C4-2B (cell line): ENCODE data around the gene FSTL5.

ENCODE experiments used
- H3K27ac ChIP-seq: fragments of 450-650 bp; 2 replicates; pipeline ENCODE4 v1.5.1; 2017
- ZFX ChIP-seq: fragments of 450-650 bp; IDR thresholded peaks from 2 replicates; pipeline ENCODE4 v1.6.1; 2017
- TF ChIP-seq, protein P1 (sequence below): fragments of 450-650 bp; conservative IDR thresholded peaks from 2 replicates; pipeline ENCODE4 v1.5.1; 2017; ENCODE audit warnings: mild to moderate bottlenecking

The FSTL5 gene

DNA sequence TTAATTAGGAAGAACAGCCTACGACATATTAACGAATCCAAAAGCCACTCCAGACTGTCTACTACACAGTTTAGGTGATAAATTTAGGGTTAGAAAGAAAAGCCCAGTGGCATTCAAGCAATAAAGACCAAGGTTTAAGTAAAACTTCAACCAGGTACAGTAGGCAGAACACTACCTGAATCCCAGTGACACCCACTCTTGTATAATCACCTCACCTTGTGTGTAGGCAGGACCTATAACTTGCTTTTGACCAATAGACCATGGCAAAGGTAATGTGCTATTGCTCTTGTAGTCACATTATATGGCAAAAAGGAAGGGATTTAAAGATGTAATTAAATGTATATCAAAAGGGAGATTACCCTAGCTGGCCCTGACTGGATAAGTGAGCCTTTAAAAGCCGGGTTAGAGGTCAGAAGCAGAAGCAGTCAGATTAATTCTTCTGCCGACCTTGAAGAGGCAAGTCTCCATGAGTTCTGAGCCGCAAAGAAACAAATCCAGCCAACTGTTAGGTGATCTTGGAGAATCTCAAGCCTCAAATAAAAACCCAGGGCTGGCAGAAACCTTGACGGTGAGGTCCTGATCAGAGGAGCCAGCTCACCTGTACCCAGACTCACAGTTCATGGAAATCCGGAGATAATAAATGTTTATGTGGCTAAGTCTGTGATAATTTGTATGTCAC is 8.8 kb downstream of the FSTL5 start:
- H3K27ac ChIP-seq = no peak overlapping the region
- TF ChIP-seq, protein P1, sequence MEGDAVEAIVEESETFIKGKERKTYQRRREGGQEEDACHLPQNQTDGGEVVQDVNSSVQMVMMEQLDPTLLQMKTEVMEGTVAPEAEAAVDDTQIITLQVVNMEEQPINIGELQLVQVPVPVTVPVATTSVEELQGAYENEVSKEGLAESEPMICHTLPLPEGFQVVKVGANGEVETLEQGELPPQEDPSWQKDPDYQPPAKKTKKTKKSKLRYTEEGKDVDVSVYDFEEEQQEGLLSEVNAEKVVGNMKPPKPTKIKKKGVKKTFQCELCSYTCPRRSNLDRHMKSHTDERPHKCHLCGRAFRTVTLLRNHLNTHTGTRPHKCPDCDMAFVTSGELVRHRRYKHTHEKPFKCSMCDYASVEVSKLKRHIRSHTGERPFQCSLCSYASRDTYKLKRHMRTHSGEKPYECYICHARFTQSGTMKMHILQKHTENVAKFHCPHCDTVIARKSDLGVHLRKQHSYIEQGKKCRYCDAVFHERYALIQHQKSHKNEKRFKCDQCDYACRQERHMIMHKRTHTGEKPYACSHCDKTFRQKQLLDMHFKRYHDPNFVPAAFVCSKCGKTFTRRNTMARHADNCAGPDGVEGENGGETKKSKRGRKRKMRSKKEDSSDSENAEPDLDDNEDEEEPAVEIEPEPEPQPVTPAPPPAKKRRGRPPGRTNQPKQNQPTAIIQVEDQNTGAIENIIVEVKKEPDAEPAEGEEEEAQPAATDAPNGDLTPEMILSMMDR = no peak
- no peak for TF ChIP-seq ZFX

DNA sequence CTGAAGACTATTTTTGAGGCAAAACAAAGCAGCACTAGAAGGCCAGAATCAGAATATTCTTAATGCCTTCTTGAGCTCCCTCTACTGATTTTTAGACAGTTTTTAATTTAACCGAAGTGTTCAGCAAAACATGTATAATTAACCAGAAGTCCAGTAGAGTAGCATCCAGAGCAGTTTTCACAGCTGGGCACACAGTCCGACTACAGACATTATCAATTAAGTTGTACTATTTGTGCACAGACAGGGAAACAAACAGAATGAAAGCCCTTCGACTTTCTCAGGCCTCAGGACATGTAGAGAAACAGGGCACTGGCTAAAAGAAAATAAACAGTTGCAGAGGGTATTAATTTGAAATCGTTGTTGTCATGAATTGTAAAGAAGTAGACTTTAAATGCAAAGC is 11.9 kb downstream of the FSTL5 start:
- TF ChIP-seq, protein P1 = 0 out of 2 replicates have a peak, but pooled peaks have one; percentile 6
- TF ChIP-seq ZFX = no peak
- no peak overlapping the region for H3K27ac ChIP-seq

DNA sequence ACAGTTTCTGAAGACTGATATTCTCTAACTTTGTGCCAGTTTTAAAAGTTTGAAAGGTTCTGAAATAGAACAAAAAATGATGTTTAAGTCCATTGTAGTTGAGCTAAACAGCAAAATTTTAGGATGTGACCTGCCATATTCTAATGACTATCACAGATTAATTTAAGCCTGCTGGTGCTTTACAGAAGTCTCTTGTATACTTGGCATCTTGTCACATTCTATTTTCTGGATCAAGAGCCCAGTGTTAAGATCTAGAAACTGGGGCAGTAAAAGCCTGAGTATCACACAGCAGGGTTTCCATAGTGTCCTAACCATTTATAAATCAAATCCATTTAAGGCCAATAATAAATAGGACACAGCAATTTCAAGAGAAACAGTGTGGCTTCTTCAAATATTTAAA is 12.4 kb downstream of the FSTL5 start:
- no peak overlapping the region for H3K27ac ChIP-seq
- no peak for TF ChIP-seq ZFX
- TF ChIP-seq, protein P1 = no peak

DNA sequence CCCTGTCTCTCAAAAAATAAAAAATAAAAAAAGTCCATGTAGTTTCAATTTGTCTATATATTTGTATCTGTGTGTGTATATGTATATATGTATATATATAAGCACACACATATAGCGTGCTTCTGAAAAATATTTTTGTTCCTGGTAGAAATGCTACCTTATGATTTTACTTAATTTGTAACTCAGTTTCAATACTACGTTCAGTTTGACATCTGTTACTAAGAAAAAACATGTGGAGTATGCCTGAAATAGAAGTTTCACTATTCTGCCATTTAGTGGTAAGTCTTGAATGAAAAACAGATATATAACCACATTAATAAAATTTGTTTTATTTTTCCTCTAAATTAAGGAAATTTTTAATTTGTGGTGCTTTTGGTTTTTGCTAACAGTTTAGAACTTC is 14.2 kb downstream of the FSTL5 start:
- TF ChIP-seq, protein P1 = no peak
- no peak for TF ChIP-seq ZFX
- H3K27ac ChIP-seq = no peak overlapping the region

DNA sequence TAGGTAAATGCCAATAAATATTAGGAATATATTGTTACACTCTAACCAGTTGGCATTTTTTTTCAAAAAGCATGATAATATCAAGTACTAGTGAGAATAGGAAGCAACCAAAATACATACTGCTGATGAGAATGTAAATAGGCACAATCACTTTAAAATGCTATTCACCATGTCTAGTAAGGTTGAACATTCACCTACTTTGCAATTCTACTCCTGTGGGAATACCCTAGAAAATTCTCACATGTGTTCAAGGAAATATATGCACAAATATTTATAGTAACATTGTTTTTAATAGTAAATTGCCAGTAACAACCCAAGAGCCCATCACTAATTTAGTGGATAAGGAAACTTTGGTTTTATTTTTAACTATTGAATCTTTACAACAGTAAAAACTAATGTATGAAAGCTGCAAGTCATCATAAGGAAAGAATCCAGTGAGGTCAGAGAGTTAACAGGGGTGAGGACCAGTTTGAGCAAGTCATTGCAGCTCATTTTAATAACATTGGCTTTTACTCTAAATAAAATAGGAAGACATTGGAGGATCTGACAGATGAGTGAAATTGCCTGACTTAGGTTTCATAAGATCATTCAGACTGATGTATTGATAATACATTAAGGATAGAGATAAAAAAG is 23.6 kb downstream of the FSTL5 start:
- TF ChIP-seq, protein P1 = no peak
- no peak for TF ChIP-seq ZFX
- H3K27ac ChIP-seq = no peak overlapping the region

DNA sequence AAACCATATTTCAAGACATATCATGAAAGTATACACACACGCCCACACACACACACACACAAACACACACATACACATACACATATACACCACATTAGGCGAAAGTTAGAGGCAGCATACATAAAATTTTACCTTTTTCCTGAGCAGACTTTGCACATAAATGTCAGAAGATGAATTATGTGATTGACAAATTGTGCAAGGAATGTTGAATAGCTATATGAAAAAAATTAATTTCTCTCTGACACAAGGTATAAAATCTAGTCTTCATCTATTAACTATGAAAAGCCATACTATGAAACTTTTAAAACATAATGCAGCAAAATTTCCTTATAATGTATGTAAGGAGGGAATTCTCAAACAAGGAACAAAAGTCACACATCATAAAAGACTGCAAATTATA is 24.4 kb downstream of the FSTL5 start:
- H3K27ac ChIP-seq = no peak overlapping the region
- no peak for TF ChIP-seq ZFX
- TF ChIP-seq, protein P1 = no peak

DNA sequence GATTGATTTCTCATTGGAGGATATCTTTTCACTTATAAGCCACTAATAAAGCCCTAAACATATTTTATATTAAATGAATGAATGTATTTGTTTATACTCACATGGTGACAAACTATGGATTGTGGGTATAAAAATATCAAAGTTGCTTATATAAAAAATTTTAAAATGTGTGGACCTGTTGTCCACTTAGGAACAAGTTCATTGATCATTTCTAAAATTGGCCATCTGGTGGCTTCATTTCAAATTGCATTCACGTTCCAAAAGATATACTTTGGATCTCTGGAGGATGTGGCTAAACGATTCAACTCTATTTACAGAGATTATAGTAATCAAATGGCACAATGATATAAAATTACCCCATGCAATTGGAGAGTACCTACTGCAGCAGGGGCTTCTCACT is 32.5 kb downstream of the FSTL5 start:
- no peak overlapping the region for H3K27ac ChIP-seq
- TF ChIP-seq, protein P1 = peak; percentile 46
- no peak for TF ChIP-seq ZFX
